Sigmoid colon (tissue), 4 donors: ENCODE data around the gene CDC42BPB.

Experiments used
- POLR2AphosphoS5 ChIP-seq, 4 donors: sonication (generic); formaldehyde crosslinking; IDR thresholded peaks; one replicate each; pipeline ENCODE4 v1.6.1; 2017; ENCODE audit warnings: antibody characterized with exemption in 4 of 4
- TF ChIP-seq, protein P1 (sequence below), 4 experiments: fragments of 450-650 bp in 3 of 4; fragments of 200-600 bp in 1 of 4; IDR thresholded peaks; one replicate each; pipeline ENCODE4 v1.5.1; 2016 to 2019; ENCODE audit warnings: antibody characterized with exemption in 4 of 4, mild to moderate bottlenecking in 3 of 4, moderate library complexity in 2 of 4

DNA sequence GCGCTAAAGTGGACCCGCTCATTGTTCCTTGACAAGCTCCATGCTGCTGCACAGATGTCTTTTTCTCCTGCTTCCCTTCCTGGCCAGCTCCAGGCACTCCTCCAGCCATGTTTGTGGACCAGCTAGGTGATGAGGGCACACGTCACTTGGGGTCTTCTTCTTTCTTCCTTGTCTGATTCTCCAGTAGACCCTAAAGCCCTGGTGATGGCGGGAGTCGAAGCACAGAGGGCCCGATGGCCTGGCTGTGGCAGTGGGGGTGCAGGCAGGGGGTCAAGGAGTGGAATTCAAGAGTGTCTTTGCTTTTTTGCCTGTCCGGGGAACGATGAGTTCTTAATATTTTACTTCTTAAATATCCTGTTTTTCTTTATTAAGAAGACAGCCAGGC, 157.8 kb downstream of the CDC42BPB start:
- TF ChIP-seq, protein P1, sequence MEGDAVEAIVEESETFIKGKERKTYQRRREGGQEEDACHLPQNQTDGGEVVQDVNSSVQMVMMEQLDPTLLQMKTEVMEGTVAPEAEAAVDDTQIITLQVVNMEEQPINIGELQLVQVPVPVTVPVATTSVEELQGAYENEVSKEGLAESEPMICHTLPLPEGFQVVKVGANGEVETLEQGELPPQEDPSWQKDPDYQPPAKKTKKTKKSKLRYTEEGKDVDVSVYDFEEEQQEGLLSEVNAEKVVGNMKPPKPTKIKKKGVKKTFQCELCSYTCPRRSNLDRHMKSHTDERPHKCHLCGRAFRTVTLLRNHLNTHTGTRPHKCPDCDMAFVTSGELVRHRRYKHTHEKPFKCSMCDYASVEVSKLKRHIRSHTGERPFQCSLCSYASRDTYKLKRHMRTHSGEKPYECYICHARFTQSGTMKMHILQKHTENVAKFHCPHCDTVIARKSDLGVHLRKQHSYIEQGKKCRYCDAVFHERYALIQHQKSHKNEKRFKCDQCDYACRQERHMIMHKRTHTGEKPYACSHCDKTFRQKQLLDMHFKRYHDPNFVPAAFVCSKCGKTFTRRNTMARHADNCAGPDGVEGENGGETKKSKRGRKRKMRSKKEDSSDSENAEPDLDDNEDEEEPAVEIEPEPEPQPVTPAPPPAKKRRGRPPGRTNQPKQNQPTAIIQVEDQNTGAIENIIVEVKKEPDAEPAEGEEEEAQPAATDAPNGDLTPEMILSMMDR (IDR thresholded peaks at IDR 0.05) = no peak
- no peak for TF ChIP-seq POLR2AphosphoS5 (IDR thresholded peaks at IDR 0.05)
